ENCODE measurements around the gene SLC49A4. TPM values are rescaled to one million over a fixed set of nuclear protein-coding genes. Genes with fewer than 3 reads are reported as not detected.

Gene SLC49A4
- total RNA-seq, 3 donors from 2014 or later (not counting 1 experiment from before 2014, with no cell fraction given): 5.6 to 8.0 (median 7.5) TPM

DNA sequence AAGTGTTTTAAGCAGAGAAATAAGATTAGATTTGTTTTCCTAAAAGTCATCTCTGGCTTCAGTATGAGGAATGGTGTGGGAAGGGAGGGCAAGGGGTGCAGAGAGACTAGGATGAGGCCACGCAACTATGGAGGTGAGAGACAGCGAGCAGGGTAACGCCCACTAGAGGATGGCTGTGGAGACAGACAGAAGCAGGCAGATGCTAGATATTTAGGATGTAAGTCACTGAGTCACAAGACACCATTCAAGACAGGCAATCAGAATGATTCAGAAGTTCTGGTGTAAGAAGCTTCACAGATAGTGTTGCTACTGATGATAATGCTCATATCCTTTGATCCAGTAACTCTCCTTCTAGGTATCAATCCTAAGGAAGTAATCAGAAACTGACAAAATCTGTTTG lies 20.3 kb upstream of the SLC49A4 start:
- H3K9me3 ChIP-seq (ENCODE audit: control insufficient read depth, insufficient read depth, low read length): no peaks in the 10 kb centered on the region
- no peak overlapping the region for H3K4me3 Mint-ChIP-seq
- no peak overlapping the region for H3K4me3 ChIP-seq (ENCODE audit: low read length)
- intact Hi-C loops (cut with micrococcal nuclease): no loop called here
- WGBS (ENCODE audit: insufficient coverage): 93% methylated on average over 3 of the region's 3 CpGs
- no peaks in the 10 kb centered on the region for H3K27me3 ChIP-seq (ENCODE audit: control insufficient read depth, insufficient read depth, low read length)
- no peaks in the 10 kb centered on the region for H3K4me1 ChIP-seq (ENCODE audit: control insufficient read depth, insufficient read depth, low read length)
- no peak for DNase-seq
- H3K36me3 Mint-ChIP-seq: no peaks in the 10 kb centered on the region
- H3K27ac Mint-ChIP-seq: no peak overlapping the region
- TF ChIP-seq, protein P1, sequence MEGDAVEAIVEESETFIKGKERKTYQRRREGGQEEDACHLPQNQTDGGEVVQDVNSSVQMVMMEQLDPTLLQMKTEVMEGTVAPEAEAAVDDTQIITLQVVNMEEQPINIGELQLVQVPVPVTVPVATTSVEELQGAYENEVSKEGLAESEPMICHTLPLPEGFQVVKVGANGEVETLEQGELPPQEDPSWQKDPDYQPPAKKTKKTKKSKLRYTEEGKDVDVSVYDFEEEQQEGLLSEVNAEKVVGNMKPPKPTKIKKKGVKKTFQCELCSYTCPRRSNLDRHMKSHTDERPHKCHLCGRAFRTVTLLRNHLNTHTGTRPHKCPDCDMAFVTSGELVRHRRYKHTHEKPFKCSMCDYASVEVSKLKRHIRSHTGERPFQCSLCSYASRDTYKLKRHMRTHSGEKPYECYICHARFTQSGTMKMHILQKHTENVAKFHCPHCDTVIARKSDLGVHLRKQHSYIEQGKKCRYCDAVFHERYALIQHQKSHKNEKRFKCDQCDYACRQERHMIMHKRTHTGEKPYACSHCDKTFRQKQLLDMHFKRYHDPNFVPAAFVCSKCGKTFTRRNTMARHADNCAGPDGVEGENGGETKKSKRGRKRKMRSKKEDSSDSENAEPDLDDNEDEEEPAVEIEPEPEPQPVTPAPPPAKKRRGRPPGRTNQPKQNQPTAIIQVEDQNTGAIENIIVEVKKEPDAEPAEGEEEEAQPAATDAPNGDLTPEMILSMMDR (IDR thresholded peaks at IDR 0.05): no peak
- H3K36me3 ChIP-seq (ENCODE audit: control insufficient read depth, insufficient read depth, low read length): peaks cover 12% of the 10 kb centered on the region
- no peaks in the 10 kb centered on the region for H3K9me3 Mint-ChIP-seq
- no peaks in the 10 kb centered on the region for H3K27me3 Mint-ChIP-seq (ENCODE audit: low read depth in 2 of 2)
- no peaks in the 10 kb centered on the region for H3K4me1 Mint-ChIP-seq
- ATAC-seq: no peak
- no peak overlapping the region for H3K27ac ChIP-seq (ENCODE audit: low read length)

DNA sequence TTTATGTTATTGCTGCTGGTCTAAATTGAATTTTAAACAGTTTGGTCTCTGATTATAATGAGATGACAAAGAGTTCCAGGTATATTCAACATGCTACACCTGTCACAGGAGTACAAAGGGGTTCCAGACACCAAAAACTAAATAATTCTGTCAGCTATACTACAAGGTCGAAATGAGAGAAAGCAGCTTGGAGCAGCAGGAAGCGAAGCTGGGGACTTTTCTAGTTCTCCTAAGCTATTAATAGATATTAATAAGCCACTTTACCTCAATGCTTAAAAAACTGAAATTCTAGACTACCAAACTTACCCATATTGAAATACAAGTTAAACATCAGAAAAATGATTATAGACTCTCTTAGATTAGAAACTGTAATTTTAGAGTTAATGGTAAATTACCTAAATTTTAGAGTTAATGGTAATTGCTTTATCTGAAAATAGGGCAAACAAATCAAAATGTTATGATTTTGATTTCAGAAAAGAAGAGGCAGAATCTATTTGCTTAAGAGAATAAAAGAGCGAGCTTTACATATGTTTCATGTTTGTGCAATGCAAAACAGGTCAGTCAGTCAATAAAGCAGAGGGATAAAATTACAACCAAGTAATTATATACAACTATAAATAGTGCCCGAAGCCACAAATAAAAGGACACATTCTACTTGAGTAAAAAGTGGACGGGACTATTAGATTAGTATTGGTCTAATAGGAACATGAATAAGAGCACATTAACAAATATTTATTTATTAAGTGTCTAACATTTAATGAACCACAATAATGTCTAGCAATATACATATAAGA lies 18.0 kb upstream of the SLC49A4 start:
- DNase-seq: no peak
- H3K4me3 ChIP-seq (ENCODE audit: low read length): no peak overlapping the region
- Mint-ChIP-seq H3K27me3 (ENCODE audit: low read depth in 2 of 2) (no peaks in the 10 kb centered on the region), H3K4me1 (no peaks in the 10 kb centered on the region), H3K27ac (peak overlapping the region in 1 of 2 donors; percentile 18), H3K36me3 (no peaks in the 10 kb centered on the region), H3K9me3 (no peaks in the 10 kb centered on the region), H3K4me3 (no peak overlapping the region)
- WGBS (ENCODE audit: insufficient coverage): 80% methylated on average over 1 of the region's 5 CpGs
- no peaks in the 10 kb centered on the region for H3K4me1 ChIP-seq (ENCODE audit: control insufficient read depth, insufficient read depth, low read length)
- no peaks in the 10 kb centered on the region for H3K27me3 ChIP-seq (ENCODE audit: control insufficient read depth, insufficient read depth, low read length)
- no peak overlapping the region for H3K27ac ChIP-seq (ENCODE audit: low read length)
- H3K36me3 ChIP-seq (ENCODE audit: control insufficient read depth, insufficient read depth, low read length): peaks cover 9% of the 10 kb centered on the region
- ATAC-seq: no peak
- TF ChIP-seq, protein P1 (IDR thresholded peaks at IDR 0.05): no peak
- intact Hi-C loops (cut with micrococcal nuclease): no loop called here
- no peaks in the 10 kb centered on the region for H3K9me3 ChIP-seq (ENCODE audit: control insufficient read depth, insufficient read depth, low read length)

DNA sequence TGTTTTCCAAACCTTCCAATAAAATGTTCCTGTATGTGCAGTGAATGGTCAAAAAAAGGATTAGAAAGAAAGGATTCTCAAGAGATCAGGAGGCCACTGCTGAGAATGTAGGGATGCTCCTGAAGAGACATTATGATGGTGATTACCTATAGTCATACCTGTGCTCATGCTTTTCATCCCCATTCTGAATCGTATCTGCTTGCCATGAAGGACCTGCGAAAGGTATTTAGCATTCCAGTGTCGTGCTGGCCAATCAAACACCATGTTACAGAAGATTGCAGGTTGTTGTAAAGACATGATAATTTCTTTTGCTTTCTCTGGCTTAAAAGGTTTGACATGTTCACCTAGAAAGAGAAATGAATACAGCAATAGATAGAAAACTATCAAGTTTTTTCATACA lies 17.3 kb upstream of the SLC49A4 start:
- Histone ChIP-seq H3K4me3 (ENCODE audit: low read length) (no peak overlapping the region), H3K4me1 (ENCODE audit: control insufficient read depth, insufficient read depth, low read length) (no peaks in the 10 kb centered on the region), H3K9me3 (ENCODE audit: control insufficient read depth, insufficient read depth, low read length) (no peaks in the 10 kb centered on the region), H3K27me3 (ENCODE audit: control insufficient read depth, insufficient read depth, low read length) (no peaks in the 10 kb centered on the region), H3K36me3 (ENCODE audit: control insufficient read depth, insufficient read depth, low read length) (peaks cover 9% of the 10 kb centered on the region), H3K27ac (ENCODE audit: low read length) (no peak overlapping the region)
- Mint-ChIP-seq H3K27me3 (ENCODE audit: low read depth in 2 of 2) (no peaks in the 10 kb centered on the region), H3K4me3 (no peak overlapping the region), H3K9me3 (no peaks in the 10 kb centered on the region), H3K36me3 (no peaks in the 10 kb centered on the region), H3K27ac (no peak overlapping the region), H3K4me1 (no peaks in the 10 kb centered on the region)
- intact Hi-C loops (cut with micrococcal nuclease): no loop called here
- ATAC-seq (no peak), DNase-seq (no peak)
- 98% methylated on average over 3 of the region's 3 CpGs for WGBS (ENCODE audit: insufficient coverage)
- TF ChIP-seq, protein P1 (IDR thresholded peaks at IDR 0.05): no peak

DNA sequence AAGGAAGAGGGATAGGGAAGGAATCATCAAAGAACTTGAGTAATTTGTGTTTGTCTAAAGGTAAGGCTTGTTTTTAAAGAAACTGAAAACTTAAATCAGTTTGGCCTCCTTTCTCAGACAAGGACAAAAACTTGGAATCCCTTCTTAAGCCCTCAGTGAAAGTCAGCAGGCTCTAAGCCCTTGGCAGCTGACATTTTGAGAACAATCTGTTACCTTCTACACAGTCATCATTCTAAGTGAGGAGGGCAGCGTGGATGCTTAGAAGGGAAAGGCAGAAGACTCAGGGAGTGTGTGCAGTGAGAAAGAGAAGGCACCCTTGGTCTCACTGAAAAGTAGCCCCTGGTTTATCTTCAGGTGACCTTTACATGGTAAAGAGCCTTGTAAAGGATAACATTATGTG lies 12.1 kb upstream of the SLC49A4 start:
- peaks cover 1 to 5% of the 10 kb centered on the region in 2 donors for H3K4me1 Mint-ChIP-seq
- H3K4me3 ChIP-seq (ENCODE audit: low read length): no peak overlapping the region
- H3K27me3 ChIP-seq (ENCODE audit: control insufficient read depth, insufficient read depth, low read length): no peaks in the 10 kb centered on the region
- H3K27ac ChIP-seq (ENCODE audit: low read length): no peak overlapping the region
- DNase-seq (no peak), ATAC-seq (no peak)
- peaks cover 4% of the 10 kb centered on the region for H3K36me3 ChIP-seq (ENCODE audit: control insufficient read depth, insufficient read depth, low read length)
- H3K4me1 ChIP-seq (ENCODE audit: control insufficient read depth, insufficient read depth, low read length): no peaks in the 10 kb centered on the region
- H3K4me3 Mint-ChIP-seq: no peak overlapping the region
- H3K36me3 Mint-ChIP-seq: no peaks in the 10 kb centered on the region
- 89% methylated on average over 1 of the region's 1 CpG for WGBS (ENCODE audit: insufficient coverage)
- H3K27me3 Mint-ChIP-seq (ENCODE audit: low read depth in 2 of 2): no peaks in the 10 kb centered on the region
- TF ChIP-seq, protein P1 (IDR thresholded peaks at IDR 0.05): no peak
- H3K9me3 Mint-ChIP-seq: no peaks in the 10 kb centered on the region
- no peak overlapping the region for H3K27ac Mint-ChIP-seq
- intact Hi-C loops (cut with micrococcal nuclease): no loop called here
- no peaks in the 10 kb centered on the region for H3K9me3 ChIP-seq (ENCODE audit: control insufficient read depth, insufficient read depth, low read length)

Measured in natural killer cell (primary cell).